GM15510 (cell line): Measurements from ENCODE around the gene KCNT1.

ENCODE experiments used
- POLR2A ChIP-seq: IDR thresholded peaks from 3 replicates; pipeline ENCODE4 v1.6.1; 2011; ENCODE audit warnings: borderline replicate concordance; ENCODE audit not compliant: insufficient read length; ENCODE audit errors: extremely low read depth

The KCNT1 gene

GRCh38 chr9:135817951-135818717 is 116.1 kb downstream of the KCNT1 start:
- no peak for TF ChIP-seq POLR2A

DNA sequence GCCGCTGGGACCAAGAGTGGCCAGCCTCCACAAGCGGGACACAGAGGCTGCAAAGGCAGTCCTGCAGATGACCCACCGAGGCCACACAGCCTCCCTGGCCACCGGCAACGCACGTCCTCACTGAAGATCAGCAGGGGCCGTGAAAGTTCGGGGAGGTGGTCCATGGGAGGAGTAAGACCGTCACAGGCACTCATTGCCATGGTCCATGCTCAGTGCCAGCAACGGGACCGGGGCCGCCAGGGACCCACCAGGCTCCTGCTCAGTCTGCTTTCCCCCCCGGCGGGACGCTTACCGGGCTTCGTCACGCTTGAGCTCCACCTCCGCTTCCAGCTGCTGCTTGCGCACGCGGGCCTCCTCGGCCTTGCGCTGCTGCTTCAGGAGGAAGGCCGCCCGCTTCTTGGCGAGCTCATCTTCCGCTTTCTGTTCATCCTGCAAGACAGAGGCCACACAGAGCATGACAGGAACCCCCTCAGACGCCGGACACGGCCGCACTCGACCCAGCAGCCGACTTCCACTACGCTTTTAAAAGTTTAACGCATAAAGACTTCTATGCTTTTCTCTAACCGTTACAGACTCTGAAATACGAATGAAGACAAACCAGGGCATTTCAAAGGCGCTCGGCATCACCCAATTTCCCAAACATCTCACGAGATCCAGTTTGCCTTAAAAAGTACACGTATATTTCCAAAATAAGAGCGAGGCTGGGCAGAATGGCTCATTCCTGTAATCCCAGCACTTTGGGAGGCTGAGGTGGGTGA is 116.9 kb downstream of the KCNT1 start:
- TF ChIP-seq POLR2A = no peak

DNA sequence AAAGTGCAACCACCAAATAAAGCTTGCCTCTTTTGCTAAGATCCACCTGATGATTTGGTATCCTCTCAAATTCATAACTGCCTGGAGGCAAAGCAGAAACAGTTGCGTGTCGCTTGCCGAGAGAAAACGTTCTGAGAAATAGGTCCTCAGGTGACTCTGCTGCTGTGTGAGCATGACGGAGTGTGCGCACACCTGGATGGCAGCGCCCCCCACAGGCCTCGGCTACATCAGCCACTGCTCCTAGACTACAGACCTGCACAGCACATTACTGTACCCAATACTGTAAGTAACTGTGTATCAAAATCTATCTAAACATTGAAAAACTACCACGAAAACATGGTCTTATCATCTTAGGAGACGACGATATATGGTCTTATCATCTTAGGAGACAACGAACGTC is 117.9 kb downstream of the KCNT1 start:
- TF ChIP-seq POLR2A = no peak

GRCh38 chr9:135820661-135821060 is 118.7 kb downstream of the KCNT1 start:
- no peak for TF ChIP-seq POLR2A

DNA sequence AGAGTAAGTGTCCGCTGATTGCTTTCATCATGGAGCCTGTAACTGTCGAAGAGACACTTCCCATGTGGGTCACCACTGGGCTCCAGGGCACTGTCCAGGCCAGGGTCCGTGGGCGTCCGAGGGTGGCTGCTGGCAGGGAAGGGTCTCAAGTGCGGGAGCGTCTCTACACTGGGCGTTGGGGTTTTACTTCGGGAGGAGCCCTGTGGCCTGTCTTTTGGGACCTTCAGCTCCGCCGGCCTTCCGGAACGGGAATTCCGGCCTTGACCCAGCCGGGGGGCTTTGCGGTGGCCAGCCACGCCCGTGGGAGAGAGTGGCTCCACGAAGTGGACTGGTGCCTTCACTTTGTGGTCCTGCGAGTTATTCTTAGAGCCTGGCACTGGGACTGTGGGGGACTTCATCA is 119.1 kb downstream of the KCNT1 start:
- no peak for TF ChIP-seq POLR2A

DNA sequence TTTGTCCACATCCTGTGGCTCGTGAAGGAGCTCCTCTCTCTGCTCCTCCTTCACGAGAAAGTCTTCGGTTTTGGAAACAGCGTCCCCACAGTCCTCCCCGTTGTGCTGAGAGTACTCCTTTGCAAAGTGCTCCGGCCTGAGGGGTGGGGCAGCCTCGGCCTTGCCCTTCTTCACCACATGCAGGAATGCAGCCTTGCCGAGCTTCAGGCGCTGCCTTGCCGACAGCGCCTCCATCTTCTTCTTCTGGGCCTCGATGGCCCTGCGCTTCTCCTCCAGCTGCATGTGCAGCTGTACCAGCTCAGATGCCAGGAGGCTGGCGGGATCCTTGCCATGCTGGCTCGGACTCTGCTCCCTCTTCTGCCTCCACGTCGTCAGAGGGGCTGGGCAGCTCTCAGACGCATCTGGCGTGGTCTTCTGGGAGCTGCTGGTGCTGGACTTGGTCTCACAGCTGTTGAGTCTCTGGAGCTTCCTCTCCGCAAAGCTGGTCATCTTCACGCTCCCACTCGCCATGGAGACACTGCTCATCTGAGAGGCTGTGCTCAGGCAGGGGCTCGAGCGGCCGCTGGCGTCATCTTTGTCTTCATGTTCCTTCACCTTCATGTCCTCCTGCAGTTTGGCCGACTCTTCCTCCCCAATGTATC is 119.9 kb downstream of the KCNT1 start:
- TF ChIP-seq POLR2A = no peak

DNA sequence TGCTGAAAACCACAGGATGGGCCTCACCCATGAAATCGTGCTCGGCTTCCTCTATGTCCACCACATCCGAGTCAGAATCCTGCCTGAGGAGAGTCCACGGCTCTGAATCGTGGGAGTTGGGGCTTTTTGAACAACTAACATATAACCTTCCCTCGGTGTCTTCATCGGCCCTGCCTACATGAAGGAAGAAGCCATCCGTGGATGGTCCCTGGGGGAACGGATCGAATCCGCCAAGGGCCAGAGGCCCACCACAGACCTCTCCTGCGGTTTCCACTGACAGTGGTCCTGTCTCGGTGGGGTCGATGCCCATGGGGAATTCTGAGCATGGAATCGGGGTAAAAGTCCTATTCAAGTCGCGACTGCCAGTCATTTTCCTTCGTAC is 120.4 kb downstream of the KCNT1 start:
- TF ChIP-seq POLR2A = no peak

GRCh38 chr9:135823036-135823435 is 121.1 kb downstream of the KCNT1 start:
- TF ChIP-seq POLR2A = no peak

GRCh38 chr9:135825435-135826187 is 123.6 kb downstream of the KCNT1 start:
- TF ChIP-seq POLR2A = no peak

DNA sequence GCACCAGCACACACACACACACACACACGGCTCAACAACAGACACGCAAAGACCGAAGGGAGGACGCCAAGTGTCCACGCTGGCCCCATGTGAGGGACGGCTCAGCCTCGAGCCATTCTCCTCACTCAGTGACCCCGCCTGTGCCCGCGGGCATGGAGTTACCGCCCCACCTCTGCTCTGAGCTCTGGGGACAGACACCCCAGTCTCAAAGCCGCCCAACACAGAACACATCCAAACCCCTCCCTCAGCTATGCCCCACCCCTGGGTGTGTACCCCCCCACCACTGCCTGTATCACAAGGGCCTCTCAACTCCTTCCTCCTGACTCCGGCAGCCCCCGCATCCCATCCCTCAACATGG is 124.2 kb downstream of the KCNT1 start:
- no peak for TF ChIP-seq POLR2A

GRCh38 chr9:135827301-135827700 is 125.3 kb downstream of the KCNT1 start:
- TF ChIP-seq POLR2A = no peak

- no peak for TF ChIP-seq POLR2A
These were observed 126.0 kb downstream of the KCNT1 start for GRCh38 chr9:135827866-135828580.

- no peak for TF ChIP-seq POLR2A
These were observed 126.7 kb downstream of the KCNT1 start for GRCh38 chr9:135828656-135829055.

DNA sequence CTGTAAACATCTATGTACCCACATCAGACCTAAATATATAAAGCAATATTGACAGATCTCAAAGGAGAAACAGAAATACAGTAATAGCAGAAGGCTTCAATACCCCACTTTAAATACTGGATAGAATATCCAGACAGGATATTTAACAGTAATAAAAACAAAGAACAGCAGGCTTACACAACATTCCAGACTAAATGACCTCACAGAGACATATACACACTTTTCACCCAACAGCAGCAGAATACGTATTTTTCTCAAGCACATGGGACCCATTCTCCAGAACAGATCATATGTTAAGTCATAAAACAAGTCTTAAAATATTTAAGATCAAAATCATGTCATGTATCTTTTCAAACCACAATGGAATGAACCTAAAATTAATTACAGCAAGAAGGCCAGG is 128.5 kb downstream of the KCNT1 start:
- no peak for TF ChIP-seq POLR2A
